ENCODE results near the gene LAMA3.
A peak's percentile ranks its signal among the peaks of the same experiment; 100 is the strongest.

DNA sequence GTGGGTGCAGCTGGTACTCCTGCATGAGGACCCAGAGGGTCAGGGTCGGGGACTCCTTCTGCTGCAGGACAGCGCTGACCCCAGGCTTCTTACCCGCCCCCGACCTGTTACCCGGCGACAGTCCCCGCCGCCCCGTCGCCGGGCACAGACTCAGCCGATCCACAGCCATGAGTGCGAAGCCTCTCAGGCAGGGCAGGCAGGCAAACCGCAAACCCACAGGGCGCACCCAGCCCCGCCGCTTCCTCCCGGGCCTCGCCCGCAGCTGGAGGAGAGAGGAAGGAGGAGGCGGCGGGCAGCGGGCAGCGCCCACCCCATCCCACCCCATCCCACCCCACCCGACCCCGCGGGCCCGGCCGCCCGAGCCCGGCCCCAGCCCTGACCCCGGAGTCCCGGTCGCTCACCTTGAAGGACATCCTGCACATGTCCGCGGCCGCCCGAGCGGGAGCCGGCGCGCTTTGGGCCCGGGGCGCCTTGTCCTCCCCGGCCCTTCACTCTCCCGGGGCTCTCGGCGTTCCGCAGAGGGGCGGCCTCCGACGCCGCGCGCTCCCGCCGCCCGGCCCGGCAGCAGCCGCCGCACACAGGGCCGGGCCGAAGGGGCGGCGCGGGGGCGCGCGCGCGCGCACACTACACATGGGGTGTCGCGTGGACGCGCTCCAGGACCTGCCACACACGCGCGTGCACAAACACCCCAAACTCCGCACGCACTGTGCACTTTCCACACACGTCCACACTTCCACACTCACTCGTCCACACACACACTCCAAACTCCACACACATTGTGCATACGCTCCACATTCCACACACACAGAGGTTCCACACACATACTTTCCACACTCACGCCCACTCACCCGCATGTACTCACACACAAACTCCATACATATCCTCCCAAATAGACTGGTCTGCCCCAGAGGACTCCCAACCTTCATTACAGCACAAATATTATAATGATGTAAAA is 26.7 kb upstream of the LAMA3 start, which contains the start of gene ANKRD29:
- TF ChIP-seq, protein P1, sequence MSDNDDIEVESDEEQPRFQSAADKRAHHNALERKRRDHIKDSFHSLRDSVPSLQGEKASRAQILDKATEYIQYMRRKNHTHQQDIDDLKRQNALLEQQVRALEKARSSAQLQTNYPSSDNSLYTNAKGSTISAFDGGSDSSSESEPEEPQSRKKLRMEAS (IDR thresholded peaks at IDR 0.05) = peak; percentile 39
- no peak for TF ChIP-seq CEBPB (IDR thresholded peaks at IDR 0.05; ENCODE audit: low read depth)
- TF ChIP-seq YY1 (IDR thresholded peaks at IDR 0.05; ENCODE audit: extremely low read depth, insufficient replicate concordance, low read depth, low read length) = no peak
- TF ChIP-seq CTCF (IDR thresholded peaks at IDR 0.05 in 2 of 3, conservative IDR thresholded peaks at IDR 0.05 in 1 of 3; ENCODE audit: borderline replicate concordance in 1 of 3, insufficient read depth in 1 of 3, low read depth in 2 of 3, low read length in 2 of 3) = no peak
- TF ChIP-seq EZH2phosphoT487 (IDR thresholded peaks at IDR 0.05; ENCODE audit: borderline replicate concordance) = no peak
- TF ChIP-seq CBX3 (IDR thresholded peaks at IDR 0.05; ENCODE audit: low read depth) = no peak
- TF ChIP-seq JUND (IDR thresholded peaks at IDR 0.05) = no peak
- TF ChIP-seq, protein P2, sequence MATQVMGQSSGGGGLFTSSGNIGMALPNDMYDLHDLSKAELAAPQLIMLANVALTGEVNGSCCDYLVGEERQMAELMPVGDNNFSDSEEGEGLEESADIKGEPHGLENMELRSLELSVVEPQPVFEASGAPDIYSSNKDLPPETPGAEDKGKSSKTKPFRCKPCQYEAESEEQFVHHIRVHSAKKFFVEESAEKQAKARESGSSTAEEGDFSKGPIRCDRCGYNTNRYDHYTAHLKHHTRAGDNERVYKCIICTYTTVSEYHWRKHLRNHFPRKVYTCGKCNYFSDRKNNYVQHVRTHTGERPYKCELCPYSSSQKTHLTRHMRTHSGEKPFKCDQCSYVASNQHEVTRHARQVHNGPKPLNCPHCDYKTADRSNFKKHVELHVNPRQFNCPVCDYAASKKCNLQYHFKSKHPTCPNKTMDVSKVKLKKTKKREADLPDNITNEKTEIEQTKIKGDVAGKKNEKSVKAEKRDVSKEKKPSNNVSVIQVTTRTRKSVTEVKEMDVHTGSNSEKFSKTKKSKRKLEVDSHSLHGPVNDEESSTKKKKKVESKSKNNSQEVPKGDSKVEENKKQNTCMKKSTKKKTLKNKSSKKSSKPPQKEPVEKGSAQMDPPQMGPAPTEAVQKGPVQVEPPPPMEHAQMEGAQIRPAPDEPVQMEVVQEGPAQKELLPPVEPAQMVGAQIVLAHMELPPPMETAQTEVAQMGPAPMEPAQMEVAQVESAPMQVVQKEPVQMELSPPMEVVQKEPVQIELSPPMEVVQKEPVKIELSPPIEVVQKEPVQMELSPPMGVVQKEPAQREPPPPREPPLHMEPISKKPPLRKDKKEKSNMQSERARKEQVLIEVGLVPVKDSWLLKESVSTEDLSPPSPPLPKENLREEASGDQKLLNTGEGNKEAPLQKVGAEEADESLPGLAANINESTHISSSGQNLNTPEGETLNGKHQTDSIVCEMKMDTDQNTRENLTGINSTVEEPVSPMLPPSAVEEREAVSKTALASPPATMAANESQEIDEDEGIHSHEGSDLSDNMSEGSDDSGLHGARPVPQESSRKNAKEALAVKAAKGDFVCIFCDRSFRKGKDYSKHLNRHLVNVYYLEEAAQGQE (IDR thresholded peaks at IDR 0.05; ENCODE audit: low read depth) = no peak
- no peak for TF ChIP-seq ELF1 (IDR thresholded peaks at IDR 0.05; ENCODE audit: borderline replicate concordance, low read depth)
- no peak for TF ChIP-seq ZNF274 (IDR thresholded peaks at IDR 0.05; ENCODE audit: low read depth, low read length)
- TF ChIP-seq ZBTB33 (IDR thresholded peaks at IDR 0.05; ENCODE audit: extremely low read depth, insufficient replicate concordance, low read length) = no peak
- no peak for TF ChIP-seq POLR2AphosphoS5 (IDR thresholded peaks at IDR 0.05; ENCODE audit: low read depth, low read length)
- TF ChIP-seq EZH2 (IDR thresholded peaks at IDR 0.05) = no peak

Data from HCT116 (cell line).